GM21367 (cell line): ENCODE measurements around the gene YLPM1.

Source experiments
- ATAC-seq: cut with Tn5 transposase; IDR thresholded peaks from one replicate; pipeline ENCODE4 v1.9.1; 2021; ENCODE audit not compliant: unreplicated experiment

YLPM1 gene

DNA sequence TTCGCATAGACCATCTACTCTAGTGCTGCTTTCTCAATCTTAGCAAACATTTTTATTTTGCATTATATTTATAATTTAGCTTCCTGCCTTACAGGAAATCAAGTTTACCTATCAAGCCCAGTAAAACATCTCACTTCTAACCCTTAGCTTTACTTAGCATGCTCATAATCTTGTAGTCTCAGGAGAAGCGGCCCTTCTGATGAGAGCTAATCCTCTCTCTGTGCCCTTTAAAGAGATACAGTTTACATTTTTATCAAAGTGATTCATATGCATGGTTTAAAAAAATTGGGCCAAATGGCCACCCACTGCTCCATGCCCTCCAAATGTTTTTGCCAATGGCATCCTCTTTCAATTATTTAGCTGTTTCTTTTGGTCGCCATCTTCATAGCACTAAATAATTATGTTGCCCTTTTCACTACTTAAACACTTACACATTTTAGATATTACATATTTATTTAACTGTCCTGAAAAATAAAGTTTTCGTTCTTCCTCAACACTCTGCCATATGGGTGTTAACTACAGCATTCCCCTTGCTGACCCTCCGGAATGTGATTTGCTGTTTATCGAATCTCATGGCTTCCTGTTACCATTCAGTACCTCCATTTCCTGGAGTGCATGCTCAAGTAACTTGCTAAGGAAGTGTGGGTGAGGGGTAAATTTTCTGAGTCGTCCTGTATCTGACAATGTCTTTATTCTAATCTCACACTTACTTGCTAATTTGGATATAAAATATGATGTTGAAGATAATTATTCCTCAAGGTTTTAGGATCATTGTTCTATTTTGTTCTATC is 29.3 kb downstream of the YLPM1 start:
- ATAC-seq, result no peak

DNA sequence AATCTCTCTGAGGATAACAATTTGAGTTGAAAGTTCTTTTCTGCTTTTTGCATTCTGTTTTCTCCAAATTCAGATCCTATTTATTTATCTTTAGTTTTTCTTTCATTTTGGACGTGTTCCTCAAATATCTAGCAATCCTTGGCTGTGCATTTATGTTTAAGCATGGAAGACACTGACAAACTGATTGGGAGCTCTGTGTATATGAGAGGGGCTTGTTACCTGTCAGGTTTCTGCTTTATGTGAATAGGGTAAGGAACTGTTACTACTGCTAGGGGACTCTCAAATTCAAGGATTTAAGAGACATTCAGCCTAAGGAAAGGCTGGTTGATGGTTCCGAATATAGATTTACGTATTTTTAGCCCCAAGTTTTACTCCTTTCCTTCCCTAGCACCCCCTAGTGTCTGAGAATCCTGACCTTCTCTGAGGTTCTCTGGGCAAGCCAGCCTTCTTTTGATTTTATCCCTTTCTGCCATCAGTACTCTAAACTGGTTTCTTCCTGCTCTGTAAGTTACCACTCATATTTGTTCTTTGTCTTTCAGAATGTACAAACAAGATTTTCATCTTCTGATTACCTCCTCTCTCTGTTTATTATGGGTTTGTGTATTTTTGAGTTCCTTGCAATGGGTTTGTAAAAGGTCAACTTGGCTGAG is 30.5 kb downstream of the YLPM1 start:
- no peak for ATAC-seq

DNA sequence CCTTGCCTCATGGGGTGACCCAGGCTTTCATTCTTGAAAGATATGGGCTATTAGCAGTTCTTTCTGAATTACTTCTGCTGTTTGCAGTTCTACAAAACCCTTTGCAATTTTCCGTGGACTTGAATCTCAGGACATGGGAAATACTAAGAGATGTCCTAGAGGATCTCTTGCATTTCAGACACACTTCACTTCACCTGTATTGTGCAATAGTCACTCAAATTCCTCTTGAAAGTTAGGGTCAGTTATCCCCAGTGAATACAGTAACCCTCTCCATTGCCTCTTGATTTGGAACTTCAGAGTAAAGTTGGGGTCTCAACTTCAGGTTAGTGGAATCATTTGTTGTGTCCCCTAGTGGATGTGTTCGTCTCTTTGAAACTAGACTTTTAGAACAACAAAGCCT is 31.8 kb downstream of the YLPM1 start:
- no peak for ATAC-seq

DNA sequence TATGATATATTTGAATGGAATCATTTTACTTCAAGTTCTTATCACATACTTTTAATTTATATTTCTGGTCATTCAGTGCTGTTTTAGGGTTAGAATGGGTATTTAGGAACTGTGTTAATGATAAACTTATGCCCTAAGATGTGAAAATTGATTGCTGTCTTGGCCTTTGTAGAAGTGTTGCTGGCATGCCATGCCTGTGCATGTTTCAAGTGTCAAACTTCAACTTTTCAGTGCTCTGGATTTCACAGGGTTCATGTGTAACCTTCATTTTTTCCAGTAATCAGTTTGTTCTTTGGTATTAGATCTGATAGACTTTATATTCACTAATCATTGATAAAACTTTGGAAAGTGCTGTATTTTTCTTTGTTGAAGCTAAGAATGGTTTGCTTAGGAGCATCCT is 36.6 kb downstream of the YLPM1 start:
- ATAC-seq, result no peak

DNA sequence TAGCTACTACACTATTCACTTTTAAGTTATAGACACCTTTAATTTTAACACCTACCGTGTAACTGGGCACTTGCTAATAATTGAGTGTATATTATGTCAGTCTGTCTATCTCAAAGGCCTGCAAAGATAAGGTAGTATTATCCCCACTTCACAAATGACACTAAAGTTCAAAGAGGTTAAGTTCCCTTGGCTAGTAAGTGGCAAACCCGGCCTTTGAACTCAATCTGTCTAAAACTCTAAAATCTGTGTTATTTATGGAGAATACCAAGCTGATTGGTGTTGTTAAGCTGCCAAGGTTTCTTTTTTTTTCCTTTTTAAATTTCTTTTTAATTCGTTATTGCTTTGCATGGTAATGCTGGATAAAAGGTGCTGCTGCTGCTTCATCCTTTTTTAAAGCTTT is 37.7 kb downstream of the YLPM1 start:
- ATAC-seq, result no peak

DNA sequence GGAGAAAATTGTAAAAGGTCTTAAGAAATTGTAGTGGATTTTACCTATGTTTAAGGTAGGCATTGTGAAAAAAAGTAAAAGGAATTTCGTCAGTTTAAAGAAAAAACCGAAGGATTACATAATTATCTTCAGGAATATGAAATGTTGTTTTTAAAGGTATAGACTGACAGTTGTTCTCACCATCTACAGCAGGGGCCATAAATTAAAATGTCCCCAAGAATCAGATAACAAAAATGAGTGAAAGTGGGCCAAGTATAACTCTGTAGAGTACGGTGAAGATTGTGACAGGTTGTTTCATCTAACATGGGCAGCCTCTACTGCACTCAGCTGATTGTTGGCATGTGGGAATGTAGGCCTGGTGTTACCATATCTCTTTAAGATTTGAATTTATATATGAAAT is 38.3 kb downstream of the YLPM1 start:
- no peak for ATAC-seq

DNA sequence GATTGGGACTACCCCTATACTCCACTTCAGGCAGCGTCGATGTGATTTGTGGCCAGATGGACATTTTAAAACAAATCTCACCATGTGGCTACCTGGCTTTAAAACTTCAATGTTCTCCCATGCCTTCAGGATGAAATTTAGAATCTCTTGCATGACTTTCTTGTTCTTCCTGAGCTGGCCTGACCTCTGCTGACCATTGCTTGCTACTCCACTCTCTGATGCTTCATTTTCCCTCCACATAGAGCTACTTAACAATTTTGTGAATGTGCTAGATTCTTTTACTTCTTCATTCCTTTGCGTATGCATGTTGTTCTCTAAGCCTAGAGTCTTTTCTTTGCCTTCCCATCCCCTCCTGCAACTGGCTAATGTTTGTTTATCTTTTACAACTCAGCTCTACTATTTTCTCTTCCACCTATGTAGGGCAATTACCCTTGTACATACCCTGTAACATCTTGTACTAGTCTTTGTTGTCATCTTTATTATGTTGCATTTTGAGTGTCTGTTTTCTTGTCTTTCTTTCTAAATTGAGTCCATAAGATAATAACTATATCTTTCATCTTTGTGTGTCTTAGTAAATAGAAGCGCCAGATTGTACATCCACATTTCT is 41.2 kb downstream of the YLPM1 start:
- ATAC-seq, result no peak

DNA sequence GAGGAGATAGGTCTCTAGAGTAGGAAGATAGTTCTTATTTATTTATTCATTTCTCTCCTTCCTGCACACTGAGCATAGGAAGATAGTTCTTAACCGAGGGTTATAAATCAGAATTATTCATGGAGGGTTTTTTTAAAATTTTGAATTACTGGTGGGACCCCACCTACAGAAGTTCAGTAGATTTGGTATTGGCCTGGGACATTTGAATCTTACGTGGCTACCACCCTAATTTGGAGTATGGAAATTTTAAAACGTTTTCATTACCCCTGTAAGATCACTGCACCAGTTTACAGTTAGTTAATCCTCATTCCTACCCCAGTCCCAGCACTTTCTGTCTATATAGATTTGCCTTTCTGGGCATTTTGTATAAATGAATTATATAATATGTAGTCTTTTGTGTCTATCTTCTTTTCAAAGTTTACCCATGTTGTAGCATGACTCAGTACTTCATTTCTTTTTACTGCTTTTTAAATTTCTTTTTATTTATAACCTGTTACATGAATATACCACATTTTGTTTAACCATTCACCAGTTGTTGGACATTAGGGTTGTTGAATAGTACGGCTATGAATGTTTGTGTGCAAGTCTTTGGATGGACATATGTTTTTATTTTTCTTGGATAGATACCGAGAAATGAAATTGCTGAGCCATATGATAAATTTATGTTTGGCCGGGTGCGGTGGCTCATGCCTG is 44.9 kb downstream of the YLPM1 start:
- no peak for ATAC-seq

DNA sequence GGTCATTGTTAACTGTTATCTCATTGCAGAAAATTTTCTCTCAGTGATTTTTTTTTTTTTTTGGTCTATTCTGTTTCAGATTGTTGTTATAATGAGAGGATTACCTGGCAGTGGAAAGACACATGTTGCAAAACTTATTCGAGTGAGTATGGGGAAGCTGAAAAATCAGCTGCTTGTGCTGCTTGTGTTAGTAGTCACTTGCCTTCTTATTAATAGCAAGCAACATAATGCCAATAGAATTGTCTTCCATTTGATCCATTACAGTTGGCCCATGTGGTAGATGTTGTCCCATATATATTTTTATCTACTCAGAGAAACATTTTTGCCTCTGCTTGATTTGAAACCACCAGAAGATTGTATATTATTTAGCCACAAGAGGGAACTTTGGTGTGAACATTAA is 53.0 kb downstream of the YLPM1 start:
- ATAC-seq, result no peak

DNA sequence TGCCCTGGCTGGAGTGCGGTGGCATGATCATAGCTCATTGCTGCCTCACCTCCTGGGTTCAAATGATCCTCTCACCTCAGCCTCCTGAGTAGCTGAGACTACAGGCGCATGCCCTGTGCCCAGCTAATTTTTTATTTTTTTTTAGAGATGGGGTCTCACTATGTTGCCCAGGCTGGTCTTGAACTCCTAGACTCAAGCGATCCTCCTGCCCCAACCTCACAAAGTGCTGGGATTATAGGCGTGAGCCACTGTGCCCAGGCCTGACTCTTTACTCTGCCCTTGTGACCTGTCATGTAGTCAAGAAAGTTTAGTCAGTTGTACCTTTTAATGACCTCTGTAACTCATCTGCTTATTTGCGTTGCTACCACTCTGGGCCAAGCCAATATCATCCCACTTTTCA is 57.2 kb downstream of the YLPM1 start:
- ATAC-seq, result no peak

DNA sequence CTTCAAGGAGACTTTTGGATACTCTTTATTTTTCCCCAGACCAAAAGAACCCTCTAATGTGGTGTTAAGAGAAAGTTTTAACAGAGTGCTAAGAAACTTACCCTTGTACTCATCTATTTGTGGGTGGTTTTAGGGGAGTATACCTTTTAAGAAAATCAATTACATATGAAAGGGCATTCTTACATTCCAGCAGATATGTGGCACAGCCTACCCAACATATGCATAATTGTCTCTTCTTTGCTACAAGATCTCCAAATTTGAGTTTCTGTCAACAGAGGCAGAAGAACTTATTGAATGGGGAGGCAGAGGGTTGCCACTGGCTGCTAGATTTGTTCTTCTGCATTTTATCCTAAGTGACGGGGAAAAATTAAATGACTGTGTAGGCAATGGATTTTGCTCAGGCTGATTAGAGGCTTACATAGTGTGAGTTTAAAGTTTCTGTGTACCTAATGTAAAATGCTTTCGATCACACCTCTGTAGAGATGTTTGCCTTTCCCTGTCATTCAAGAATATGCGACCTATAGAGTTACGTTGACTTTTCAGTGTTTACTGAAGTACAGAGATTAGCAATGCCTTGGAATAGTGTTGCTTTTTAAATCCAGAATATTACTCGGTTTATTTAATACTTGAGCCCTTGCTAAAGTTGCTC is 58.3 kb downstream of the YLPM1 start:
- no peak for ATAC-seq

DNA sequence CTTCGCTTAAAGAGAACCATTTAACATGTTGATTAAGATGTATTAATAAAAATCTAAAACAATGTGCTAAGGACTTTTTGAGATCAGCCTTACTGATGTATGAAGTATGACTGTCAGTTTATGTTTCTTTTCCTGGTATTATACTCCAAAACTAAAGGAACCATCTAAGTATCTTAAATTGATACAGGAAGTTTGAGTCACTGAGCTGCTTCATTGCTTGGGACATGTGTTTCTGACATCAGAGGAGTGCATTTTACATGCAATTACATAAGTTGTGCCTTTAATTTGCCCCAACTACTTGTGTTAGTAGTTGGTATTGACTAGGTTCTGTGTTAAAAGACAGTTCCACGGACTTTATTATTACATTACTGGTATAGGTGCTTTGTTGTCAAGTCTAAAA is 61.9 kb downstream of the YLPM1 start:
- ATAC-seq, result no peak

DNA sequence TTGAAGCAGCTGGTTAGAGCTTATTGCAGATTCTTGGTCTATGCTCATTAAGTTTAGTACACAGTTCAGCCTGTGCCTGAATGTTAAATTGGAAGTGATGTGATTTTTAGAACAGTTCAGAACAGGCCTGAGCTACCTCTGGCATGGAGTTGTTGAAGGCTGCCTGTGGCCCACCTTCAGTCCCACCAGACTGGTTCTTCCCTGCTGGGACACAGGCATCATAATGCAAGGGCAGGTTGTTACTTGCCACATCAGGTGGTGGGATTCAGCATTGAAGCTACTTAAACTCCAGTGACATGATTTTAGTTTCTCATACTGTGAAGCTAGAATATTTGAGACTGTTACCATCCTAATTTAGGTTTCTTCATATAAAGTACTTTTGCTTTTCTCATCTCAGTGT is 63.5 kb downstream of the YLPM1 start:
- ATAC-seq, result no peak

DNA sequence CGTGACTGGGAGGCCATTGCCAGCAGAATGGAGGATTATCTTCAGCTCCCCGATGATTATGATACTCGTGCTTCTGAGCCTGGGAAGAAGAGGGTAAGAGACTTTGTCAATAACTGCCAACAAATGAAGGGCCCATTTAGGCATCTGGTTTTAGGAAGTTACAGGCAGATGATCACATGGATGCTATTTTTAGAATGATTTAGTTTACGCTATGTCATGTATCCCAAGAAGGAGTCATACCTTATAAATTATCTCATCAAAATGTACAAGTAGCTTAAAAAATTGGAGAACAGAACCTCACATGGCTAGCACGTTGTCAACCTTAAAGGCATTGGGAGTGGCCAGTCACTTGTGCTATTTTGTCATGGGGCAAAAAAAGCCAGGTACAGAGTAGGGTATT is 66.1 kb downstream of the YLPM1 start:
- no peak for ATAC-seq

DNA sequence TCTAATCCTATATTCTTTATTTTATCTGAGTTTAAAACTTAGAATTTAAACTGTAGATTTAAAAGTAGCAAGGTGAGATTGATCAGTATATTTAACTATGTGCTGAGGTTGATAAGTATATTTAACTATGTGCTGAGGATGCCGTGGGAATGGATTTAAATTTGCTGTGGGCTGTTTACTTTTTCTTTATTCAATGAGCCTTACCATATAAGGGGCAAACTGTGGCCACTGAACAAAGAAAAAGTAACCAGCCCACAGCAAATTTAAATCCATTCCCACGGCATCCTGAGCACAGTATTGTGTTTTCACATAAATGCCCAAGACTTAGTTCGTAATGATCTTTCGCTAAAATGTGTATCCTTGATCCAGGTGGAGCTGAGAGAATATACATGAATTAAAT is 69.7 kb downstream of the YLPM1 start:
- no peak for ATAC-seq

DNA sequence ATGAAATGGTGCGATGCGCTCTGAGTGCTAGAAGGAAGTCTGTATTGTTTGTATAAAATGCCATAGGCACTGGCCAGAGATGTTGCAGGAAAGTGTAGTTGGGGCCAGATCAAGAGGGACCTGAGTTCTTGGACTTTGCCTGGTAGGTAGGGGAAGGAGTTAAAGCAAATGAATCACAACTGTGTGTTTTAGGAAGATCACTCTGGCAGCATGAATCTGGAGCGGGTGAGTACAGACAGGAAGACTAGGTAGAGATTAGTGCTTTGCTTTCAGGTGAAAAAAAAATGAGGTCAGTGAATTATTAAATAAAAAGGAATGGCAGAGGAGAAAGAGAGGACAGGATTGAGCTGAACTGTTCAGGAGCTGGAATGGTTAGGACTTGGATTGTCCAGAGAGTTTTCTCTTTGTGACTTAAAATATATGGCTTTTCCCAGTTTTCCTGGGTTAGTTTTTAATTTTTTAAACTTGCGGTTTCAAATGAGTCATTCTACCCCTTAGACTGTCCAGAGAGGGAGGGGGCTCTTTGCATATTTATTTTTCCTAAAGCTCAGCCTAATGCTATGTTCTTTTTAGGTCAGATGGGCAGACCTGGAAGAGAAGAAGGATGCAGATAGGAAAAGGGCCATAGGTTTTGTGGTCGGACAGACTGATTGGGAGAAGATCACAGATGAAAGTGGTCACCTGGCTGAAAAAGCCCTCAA is 71.7 kb downstream of the YLPM1 start:
- no peak for ATAC-seq

DNA sequence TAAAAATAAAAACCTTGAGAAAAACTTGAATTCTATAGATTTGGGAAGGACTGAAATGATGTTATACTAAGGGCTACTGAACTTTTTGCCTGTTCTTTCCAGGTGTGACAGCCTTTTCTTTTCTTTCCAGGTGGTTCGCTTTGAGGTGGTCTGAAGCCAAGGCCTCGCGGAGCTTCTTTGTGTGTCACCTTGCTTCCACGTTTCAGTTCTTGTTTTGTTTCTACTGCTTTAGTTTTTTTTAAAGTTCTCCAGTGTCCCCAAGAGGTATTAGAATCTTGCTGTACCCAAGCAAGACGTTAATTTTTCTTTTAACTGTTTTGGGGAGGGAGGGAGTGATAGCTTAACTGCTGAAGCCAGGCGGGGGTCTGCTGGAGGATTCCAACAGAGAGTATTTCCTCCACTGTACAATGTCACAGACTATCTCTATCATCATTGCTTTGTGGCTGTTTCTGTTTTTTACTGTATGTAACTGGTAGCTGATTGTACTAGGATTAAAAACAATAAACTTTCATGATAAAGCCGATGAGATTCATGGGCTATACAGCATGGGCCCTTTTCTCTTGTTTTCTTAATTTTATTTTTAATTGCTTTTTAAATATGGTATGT is 72.6 kb downstream of the YLPM1 start:
- no peak for ATAC-seq

DNA sequence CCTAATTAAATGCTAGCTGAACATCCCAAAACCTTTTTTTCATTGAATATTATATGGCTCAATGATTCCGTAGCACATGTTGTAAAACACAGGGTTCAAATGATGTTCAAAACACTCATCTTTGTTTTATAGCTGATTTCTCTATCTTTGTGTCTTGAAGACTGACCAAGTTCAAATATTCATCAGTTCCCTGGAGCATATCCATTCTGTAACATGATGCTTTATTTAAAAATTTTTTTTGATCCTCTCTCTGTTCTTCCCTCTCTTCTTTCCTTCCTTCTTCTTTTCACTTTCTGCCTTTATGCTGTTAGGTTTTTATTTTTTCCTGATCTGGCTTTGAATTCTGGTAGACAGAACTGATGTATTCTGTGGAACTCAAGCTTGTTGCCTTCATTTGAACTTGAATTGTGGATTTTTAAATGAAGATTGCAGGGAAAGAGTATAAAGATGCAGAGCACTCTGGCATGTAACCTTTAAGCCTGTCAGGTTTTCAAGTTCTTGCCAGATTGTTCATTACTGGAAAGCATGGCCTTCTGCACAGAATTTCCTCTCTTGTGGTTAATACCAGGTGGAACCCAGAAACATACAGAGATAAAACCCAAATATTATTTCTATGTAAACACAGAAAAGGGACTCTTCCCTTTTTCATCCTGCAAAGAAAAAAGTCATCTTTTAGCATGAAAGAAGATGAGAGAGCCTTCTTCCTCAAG is 73.3 kb downstream of the YLPM1 start:
- no peak for ATAC-seq

DNA sequence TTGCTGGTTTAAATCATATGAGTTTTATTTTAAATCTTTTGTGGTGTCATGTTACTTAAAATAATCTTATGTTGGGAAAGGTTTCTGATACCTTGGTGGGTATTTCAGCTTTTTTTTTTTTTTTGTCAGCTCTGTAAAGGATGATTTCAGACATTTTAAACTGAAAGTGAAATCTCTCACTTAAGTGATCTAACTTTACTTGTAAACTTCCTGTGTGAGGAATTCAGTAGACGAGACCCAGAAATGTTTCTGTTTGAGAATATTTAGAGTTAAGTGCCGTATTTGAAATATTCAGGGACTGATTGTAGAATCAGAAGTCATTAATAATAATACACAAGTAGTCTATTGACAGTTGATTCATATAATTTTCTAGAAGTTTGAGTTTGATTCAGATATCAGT is 75.0 kb downstream of the YLPM1 start:
- no peak for ATAC-seq

DNA sequence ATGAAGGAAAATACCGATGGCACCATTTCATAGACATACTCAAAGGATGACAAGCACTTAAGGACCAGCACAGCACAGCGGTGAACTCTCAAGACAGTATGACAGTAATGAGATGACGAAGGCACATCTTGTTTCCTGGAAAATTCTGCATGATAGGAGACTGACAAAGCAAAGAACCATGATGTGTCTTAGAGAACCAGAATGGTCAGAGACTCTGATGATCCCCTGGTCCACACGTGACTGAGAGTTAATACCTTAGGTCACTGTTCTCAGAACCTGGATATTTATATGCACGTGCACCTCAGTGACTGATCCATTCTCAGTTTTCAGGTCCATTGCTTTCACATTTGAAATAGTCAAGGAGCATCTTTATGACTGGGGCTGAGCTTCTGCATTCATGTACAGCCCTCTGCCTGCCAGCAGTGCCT is 77.5 kb downstream of the YLPM1 start:
- ATAC-seq, result peak; percentile 39
